GM18526 (cell line): ENCODE measurements around the gene CBLB.

Source experiments
- POLR2A ChIP-seq: IDR thresholded peaks from 3 replicates; pipeline ENCODE4 v1.6.1; 2011; ENCODE audit not compliant: insufficient read length; ENCODE audit errors: extremely low read depth

Gene CBLB

GRCh38 chr3:105686278-105686897 lies 182.4 kb downstream of the CBLB start:
- no peak for TF ChIP-seq POLR2A

GRCh38 chr3:105679951-105680350 lies 188.9 kb downstream of the CBLB start:
- no peak for TF ChIP-seq POLR2A

GRCh38 chr3:105678017-105678416 lies 190.8 kb downstream of the CBLB start:
- TF ChIP-seq POLR2A, result no peak

GRCh38 chr3:105676621-105677300 lies 192.1 kb downstream of the CBLB start:
- TF ChIP-seq POLR2A, result no peak

- no peak for TF ChIP-seq POLR2A
Measured at GRCh38 chr3:105674437-105675065, 194.3 kb downstream of the CBLB start.

GRCh38 chr3:105672996-105673395 lies 195.8 kb downstream of the CBLB start:
- TF ChIP-seq POLR2A, result no peak

- TF ChIP-seq POLR2A, result no peak
Measured at GRCh38 chr3:105662306-105662705, 206.5 kb downstream of the CBLB start.

- TF ChIP-seq POLR2A, result no peak
Measured at GRCh38 chr3:105661461-105661860, 207.4 kb downstream of the CBLB start.

- TF ChIP-seq POLR2A, result no peak
Measured at GRCh38 chr3:105656651-105657504, 211.9 kb downstream of the CBLB start.

- no peak for TF ChIP-seq POLR2A
Measured at GRCh38 chr3:105653868-105654267, 214.9 kb downstream of the CBLB start.

- no peak for TF ChIP-seq POLR2A
Measured at GRCh38 chr3:105653166-105653565, 215.6 kb downstream of the CBLB start.

GRCh38 chr3:105649480-105649879 lies 219.3 kb downstream of the CBLB start:
- no peak for TF ChIP-seq POLR2A

- TF ChIP-seq POLR2A, result no peak
Measured at GRCh38 chr3:105647047-105647446, 221.8 kb downstream of the CBLB start.

GRCh38 chr3:105639131-105639530 lies 229.7 kb downstream of the CBLB start:
- no peak for TF ChIP-seq POLR2A

GRCh38 chr3:105634708-105635107 lies 234.1 kb downstream of the CBLB start:
- TF ChIP-seq POLR2A, result no peak
